Esophagus (tissue), 2 donors: ENCODE data around the gene KRT34. TPM values are rescaled to one million over a fixed set of nuclear protein-coding genes. Genes with fewer than 3 reads are reported as not detected.
"Not testable (repeated sequence)": the region's sequence is repeated elsewhere in the genome, so short reads cannot be mapped to it uniquely, and the experiment has no call there.

Experiments used
- H3K27ac ChIP-seq, 2 donors: one replicate each; pipeline ENCODE4 v1.5.1; 2013; ENCODE audit warnings: low read depth in 2 of 2, mild to moderate bottlenecking in 2 of 2, inconsistent platforms in 1 of 2, low read length in 1 of 2, moderate library complexity in 1 of 2
- H3K27me3 ChIP-seq, 2 donors: one replicate each; pipeline ENCODE4 v1.6.1; 2013; ENCODE audit warnings: low read length in 2 of 2, control low read depth in 1 of 2, mild to moderate bottlenecking in 1 of 2; ENCODE audit not compliant: insufficient read depth in 2 of 2, control insufficient read depth in 1 of 2
- H3K36me3 ChIP-seq, 2 donors: one replicate each; pipeline ENCODE4 v1.6.1; 2013; ENCODE audit warnings: low read length in 1 of 2; ENCODE audit not compliant: control insufficient read depth in 2 of 2, insufficient read depth in 2 of 2
- H3K4me1 ChIP-seq, 2 donors: one replicate each; pipeline ENCODE4 v1.6.1; 2013; ENCODE audit warnings: low read length in 1 of 2; ENCODE audit not compliant: control insufficient read depth in 2 of 2, insufficient read depth in 2 of 2
- H3K4me3 ChIP-seq, 2 donors: one replicate each; pipeline ENCODE4 v1.5.1; 2013; ENCODE audit warnings: low read length in 2 of 2, mild to moderate bottlenecking in 2 of 2, low read depth in 1 of 2, moderate library complexity in 1 of 2
- H3K9me3 ChIP-seq, 2 donors: one replicate each; pipeline ENCODE4 v1.6.1; 2013; ENCODE audit warnings: mild to moderate bottlenecking in 2 of 2, low read depth in 1 of 2, low read length in 1 of 2, moderate library complexity in 1 of 2; ENCODE audit not compliant: control insufficient read depth in 2 of 2, insufficient read depth in 1 of 2
- WGBS, 2 donors: extraction: QIAGEN DNeasy Blood & Tissue Kit; methylation state at CpG; one replicate each; pipeline ENCODE4 v1.1.7; 2013; 5-methylcytosine and 5-hydroxymethylcytosine counted together
- polyA plus RNA-seq, 2 donors: library from polyadenylated mRNA; stranded (reverse); fragments of 200-250 nt; gene quantifications; one replicate each; pipeline ENCODE4 v1.2.3, GENCODE V29; 2013
- donor health status: healthy with polysubstance abuse.
- donor health status: Bipolar disorder and iron deficiency.

KRT34 gene
- under 1 TPM; 0.19 to 0.20 TPM for polyA plus RNA-seq

- not testable (repeated sequence) for H3K27me3 ChIP-seq, H3K9me3 ChIP-seq, H3K4me3 ChIP-seq, H3K27ac ChIP-seq, H3K36me3 ChIP-seq, H3K4me1 ChIP-seq
- 95 to 96% methylated on average over 13 of the region's 13 CpGs for WGBS, 2 donors
These were observed at the start of gene KRT34 for GRCh38 chr17:41381943-41382342. Gene KRT34 (minus strand): TSS chr17:41382306. CDS start chr17:41382246, 60 bp downstream.

GRCh38 chr17:41430376-41430775, 48.3 kb upstream of the KRT34 start:
- H3K4me1 ChIP-seq, H3K27me3 ChIP-seq, H3K4me3 ChIP-seq, H3K27ac ChIP-seq, H3K9me3 ChIP-seq, H3K36me3 ChIP-seq: not testable (repeated sequence)
- whole genome bisulfite sequencing, 2 donors: 87 to 91% methylated on average over 9 of the region's 9 CpGs

DNA sequence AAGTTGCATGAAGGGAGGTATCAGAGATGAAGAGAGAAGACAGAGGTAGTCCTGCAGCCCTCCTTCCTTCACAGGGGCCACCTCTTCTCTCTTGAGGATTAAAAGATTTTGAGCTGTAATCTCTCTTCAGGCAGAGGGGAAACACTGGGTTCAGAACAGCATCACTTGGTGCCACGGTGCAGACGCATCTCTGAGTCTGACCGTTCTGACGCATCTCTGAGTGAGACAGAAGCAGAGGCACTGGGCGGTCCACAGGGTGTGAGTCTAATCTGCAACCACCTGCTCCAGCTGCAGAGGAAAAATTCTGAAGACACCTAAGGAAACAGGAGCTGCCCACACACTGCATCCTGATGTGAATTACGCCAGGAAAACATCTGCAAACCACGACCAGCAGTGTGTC, 47.6 kb upstream of the KRT34 start:
- Histone ChIP-seq H3K27ac (no peak overlapping the region), H3K4me3 (no peak overlapping the region), H3K9me3 (no peaks in the 10 kb centered on the region), H3K27me3 (no peaks in the 10 kb centered on the region), H3K4me1 (no peaks in the 10 kb centered on the region), H3K36me3 (no peaks in the 10 kb centered on the region)
- WGBS, 2 donors: 81 to 82% methylated on average over 7 of the region's 7 CpGs

DNA sequence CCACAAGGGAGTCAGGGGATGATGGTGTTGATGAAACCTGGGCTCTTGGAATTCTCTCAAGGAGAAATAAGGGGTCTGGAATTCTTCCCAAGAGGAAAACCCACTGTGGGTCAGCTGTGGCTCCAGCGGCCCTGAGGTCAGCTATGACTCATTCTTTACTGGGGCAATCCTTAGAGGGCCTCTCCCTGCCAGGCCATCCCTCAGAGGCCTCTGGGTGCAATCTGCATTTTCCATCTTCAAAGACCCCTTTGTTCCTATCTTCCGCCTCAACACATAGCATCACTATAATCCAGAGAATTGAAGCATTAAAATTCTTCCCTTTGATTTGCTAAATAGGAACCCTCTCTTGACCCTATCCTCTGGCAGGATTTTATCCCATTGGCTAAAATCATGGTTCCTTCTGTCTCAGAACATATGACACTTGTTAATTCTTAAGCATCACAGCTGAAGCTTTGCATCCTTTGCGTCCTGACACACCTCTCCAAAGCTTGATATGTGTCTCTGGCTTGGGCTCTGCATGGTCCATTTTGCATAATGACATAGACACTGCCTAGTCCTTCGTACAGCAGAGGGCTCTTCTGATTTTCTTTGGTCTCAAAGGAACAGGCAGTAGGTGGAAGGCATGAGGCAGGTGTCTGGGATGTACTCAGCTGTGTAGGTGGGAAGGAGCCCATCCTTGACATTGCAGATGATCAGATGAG, 46.6 kb upstream of the KRT34 start:
- Histone ChIP-seq H3K27ac (no peak overlapping the region), H3K4me3 (no peak overlapping the region), H3K36me3 (no peaks in the 10 kb centered on the region), H3K27me3 (no peaks in the 10 kb centered on the region), H3K4me1 (no peaks in the 10 kb centered on the region), H3K9me3 (no peaks in the 10 kb centered on the region)
- WGBS, 2 donors: 68 to 76% methylated on average over 4 of the region's 4 CpGs

DNA sequence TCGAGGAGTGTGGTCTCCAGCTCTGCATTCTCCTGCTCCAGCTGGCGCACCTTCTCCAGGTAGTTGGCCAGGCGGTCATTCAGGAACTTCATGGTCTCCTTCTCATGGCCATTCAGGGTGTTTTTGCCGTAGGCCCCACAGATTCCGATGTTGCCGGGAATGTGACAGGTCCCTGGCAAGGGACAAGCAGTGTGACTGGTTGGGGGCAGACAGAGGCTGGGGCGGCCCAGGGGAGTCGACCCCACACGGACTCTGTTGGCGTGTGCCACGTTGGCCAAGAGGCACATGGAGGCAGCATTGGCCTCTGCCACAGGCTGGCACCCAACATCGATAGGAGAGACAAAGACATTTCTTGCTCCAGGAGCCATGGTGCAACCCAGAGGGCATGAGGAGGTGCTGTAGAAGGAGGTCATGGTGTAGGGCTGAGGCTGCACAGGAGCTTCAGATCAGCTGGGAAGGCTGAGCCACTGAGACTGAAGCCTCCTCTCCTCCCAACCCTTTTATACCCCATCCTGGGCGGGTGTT, 42.1 kb upstream of the KRT34 start, which contains the start of gene KRT37:
KRT37 (minus strand) TSS at position 475 of the 525 bp plus-strand sequence; CDS start at position 413, 62 bp downstream.
- Histone ChIP-seq H3K4me1 (peaks cover 0 to 12% of the 10 kb centered on the region in 2 donors), H3K27me3 (no peaks in the 10 kb centered on the region), H3K27ac (no peak within 1 kb of the TSS), H3K36me3 (no peaks in the 10 kb centered on the region), H3K9me3 (no peaks in the 10 kb centered on the region), H3K4me3 (no peak within 1 kb of the TSS)
- WGBS, 2 donors: 88 to 93% methylated on average over 13 of the region's 13 CpGs

DNA sequence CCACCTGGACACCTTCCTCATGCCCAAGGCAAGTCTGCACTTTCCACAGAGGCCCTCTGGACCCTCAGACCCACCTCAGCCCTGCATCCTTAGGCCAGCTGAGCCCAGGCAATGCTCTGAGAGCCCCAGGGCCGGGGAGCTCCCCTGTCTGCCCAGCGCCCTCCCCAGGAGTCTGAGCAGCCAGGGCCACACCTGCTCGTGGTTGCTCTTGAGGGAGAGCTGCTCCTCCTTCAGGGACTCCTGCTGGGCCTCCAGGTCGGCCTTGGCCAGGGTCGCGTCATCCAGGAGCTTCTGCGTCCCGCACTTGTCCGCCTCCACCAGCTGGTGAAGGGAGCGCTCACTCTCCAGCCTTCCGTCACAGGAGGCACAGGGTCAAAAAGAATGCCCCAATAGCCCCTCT, 40.5 kb upstream of the KRT34 start:
- WGBS, 2 donors: 88 to 91% methylated on average over 10 to 11 of the region's 11 CpGs
- H3K27me3 ChIP-seq, H3K4me3 ChIP-seq, H3K27ac ChIP-seq, H3K36me3 ChIP-seq, H3K9me3 ChIP-seq: not testable (repeated sequence)
- H3K4me1 ChIP-seq: peaks cover 3 to 21% of the 10 kb centered on the region in 2 donors

DNA sequence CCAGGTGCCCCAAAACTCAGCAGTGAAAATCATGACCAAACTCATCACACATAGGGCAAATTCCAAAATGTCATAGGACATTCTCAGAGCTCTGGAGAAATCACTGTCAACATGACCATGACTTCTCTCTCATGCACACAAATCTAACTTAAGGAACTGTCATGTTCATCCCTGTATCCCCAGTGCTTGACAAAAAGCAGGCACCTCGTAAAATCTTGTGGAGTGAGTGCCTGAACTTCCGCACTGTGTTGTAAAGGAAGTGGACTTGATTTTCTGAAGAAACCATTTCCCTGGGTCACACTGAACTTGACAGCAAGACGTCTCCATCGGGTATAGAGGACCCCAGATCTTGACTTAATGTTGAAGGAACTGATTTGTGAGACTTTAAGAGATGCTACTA, 39.5 kb upstream of the KRT34 start:
- Histone ChIP-seq H3K27ac (peak overlapping the region in 1 of 2 donors; percentile 74), H3K27me3 (no peaks in the 10 kb centered on the region), H3K9me3 (no peaks in the 10 kb centered on the region), H3K4me1 (peaks cover 3 to 24% of the 10 kb centered on the region in 2 donors), H3K4me3 (no peak overlapping the region), H3K36me3 (no peaks in the 10 kb centered on the region)
- 73 to 86% methylated on average over 4 of the region's 4 CpGs for WGBS, 2 donors

DNA sequence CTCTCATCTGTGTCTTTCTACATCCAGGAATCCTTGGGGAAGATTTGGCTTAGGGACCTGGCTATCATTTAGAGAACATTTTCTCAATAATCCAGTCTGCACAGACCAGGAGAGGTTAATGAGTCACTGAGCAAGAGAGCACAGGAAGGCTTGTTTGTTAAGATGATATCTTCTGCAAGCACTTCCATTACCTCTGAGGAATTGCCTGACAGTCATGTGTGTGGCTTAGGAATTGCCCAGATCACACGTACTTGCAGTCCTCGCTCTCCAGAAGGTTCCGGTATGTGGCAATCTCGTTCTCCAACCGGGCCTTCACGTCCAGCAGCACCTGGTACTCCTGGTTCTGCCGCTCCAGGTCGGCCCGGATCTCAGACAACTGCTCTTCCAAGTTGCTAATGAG, 39.0 kb upstream of the KRT34 start:
- H3K4me1 ChIP-seq: peaks cover 3 to 24% of the 10 kb centered on the region in 2 donors
- 48 to 67% methylated on average over 9 of the region's 9 CpGs for WGBS, 2 donors
- no peaks in the 10 kb centered on the region for H3K9me3 ChIP-seq
- H3K36me3 ChIP-seq: no peaks in the 10 kb centered on the region
- H3K27me3 ChIP-seq: no peaks in the 10 kb centered on the region
- no peak overlapping the region for H3K4me3 ChIP-seq
- H3K27ac ChIP-seq: peak overlapping the region; percentile 66 to 74

DNA sequence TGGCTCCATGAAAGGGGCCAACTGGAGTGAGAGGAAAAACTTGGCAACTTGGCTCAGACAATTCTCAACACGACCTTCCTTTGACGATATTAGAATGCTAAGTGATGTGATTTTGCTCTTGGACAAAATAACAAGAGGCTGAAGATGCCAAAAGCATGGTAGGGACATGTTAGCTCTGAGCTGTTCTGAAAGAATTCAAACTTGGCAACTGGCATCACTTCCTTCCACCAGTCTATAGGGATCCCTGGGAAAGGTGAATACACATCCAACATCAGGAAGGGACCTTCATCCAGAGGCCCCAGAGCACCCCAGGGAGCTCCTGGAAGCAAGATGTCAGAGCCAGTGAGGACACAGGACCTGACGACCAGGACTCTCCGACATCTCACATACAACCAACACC, 38.0 kb upstream of the KRT34 start:
- WGBS, 2 donors: 44 to 53% methylated on average over 4 of the region's 4 CpGs
- Histone ChIP-seq H3K4me1 (peaks cover 3 to 24% of the 10 kb centered on the region in 2 donors), H3K27me3 (no peaks in the 10 kb centered on the region), H3K9me3 (no peaks in the 10 kb centered on the region), H3K27ac (peak overlapping the region; percentile 59 to 74), H3K36me3 (no peaks in the 10 kb centered on the region), H3K4me3 (no peak overlapping the region)

GRCh38 chr17:41419716-41420115, 37.6 kb upstream of the KRT34 start:
- H3K9me3 ChIP-seq: no peaks in the 10 kb centered on the region
- peak overlapping the region; percentile 6 to 73 for H3K27ac ChIP-seq
- H3K4me1 ChIP-seq: peaks cover 3 to 24% of the 10 kb centered on the region in 2 donors
- H3K27me3 ChIP-seq: no peaks in the 10 kb centered on the region
- no peak overlapping the region for H3K4me3 ChIP-seq
- 51 to 74% methylated on average over 4 of the region's 4 CpGs for WGBS, 2 donors
- no peaks in the 10 kb centered on the region for H3K36me3 ChIP-seq
